GM21447 (cell line): Measurements from ENCODE around the gene MROH7.

Experiments
- ATAC-seq: cut with Tn5 transposase; IDR thresholded peaks from one replicate; pipeline ENCODE4 v1.9.1; 2021; ENCODE audit not compliant: unreplicated experiment

The MROH7 gene

GRCh38 chr1:54649130-54649898 lies 7.7 kb downstream of the MROH7 start:
- ATAC-seq = no peak

- ATAC-seq = no peak
Measured at GRCh38 chr1:54649921-54650320, 8.3 kb downstream of the MROH7 start.

- no peak for ATAC-seq
Measured at GRCh38 chr1:54650417-54650816, 8.8 kb downstream of the MROH7 start.

GRCh38 chr1:54651608-54652007 lies 10.0 kb downstream of the MROH7 start:
- no peak for ATAC-seq

- no peak for ATAC-seq
Measured at GRCh38 chr1:54652168-54652567, 10.6 kb downstream of the MROH7 start.

GRCh38 chr1:54653036-54653435 lies 11.4 kb downstream of the MROH7 start:
- ATAC-seq = no peak

- no peak for ATAC-seq
Measured at GRCh38 chr1:54658164-54658913, 16.8 kb downstream of the MROH7 start.

- ATAC-seq = no peak
Measured at GRCh38 chr1:54663725-54664124, 22.1 kb downstream of the MROH7 start.

GRCh38 chr1:54664364-54664763 lies 22.8 kb downstream of the MROH7 start:
- ATAC-seq = no peak

GRCh38 chr1:54665852-54666251 lies 24.3 kb downstream of the MROH7 start:
- no peak for ATAC-seq

- ATAC-seq = no peak
Measured at GRCh38 chr1:54666333-54666732, 24.7 kb downstream of the MROH7 start.

GRCh38 chr1:54667797-54668196 lies 26.2 kb downstream of the MROH7 start:
- no peak for ATAC-seq

- no peak for ATAC-seq
Measured at GRCh38 chr1:54668567-54668966, 27.0 kb downstream of the MROH7 start.

- peak; percentile 80 for ATAC-seq
Measured at GRCh38 chr1:54671985-54672608, 30.5 kb downstream of the MROH7 start.

- ATAC-seq = no peak
Measured at GRCh38 chr1:54678776-54679643, 37.4 kb downstream of the MROH7 start.

GRCh38 chr1:54679706-54680105 lies 38.1 kb downstream of the MROH7 start:
- no peak for ATAC-seq

- no peak for ATAC-seq
Measured at GRCh38 chr1:54680387-54680786, 38.8 kb downstream of the MROH7 start.

- ATAC-seq = no peak
Measured at GRCh38 chr1:54681358-54681757, 39.8 kb downstream of the MROH7 start.

GRCh38 chr1:54683453-54683852 lies 41.9 kb downstream of the MROH7 start:
- ATAC-seq = no peak

GRCh38 chr1:54685335-54685905 lies 43.8 kb downstream of the MROH7 start:
- no peak for ATAC-seq

- ATAC-seq = no peak
Measured at GRCh38 chr1:54686155-54686554, 44.6 kb downstream of the MROH7 start.
